Heart left ventricle (tissue), 13 donors: Measurements from ENCODE around the gene TOR1B.

Source experiments
- CTCF ChIP-seq, 12 donors: fragments of 200-600 bp; sonication (generic) in 4 of 12; IDR thresholded peaks; one replicate each; pipeline versions ENCODE4 v1.5.0 to v1.8.0; 2018 to 2022; ENCODE audit warnings: antibody characterized with exemption in 12 of 12, mild to moderate bottlenecking in 5 of 12
- POLR2A ChIP-seq, 2 donors: fragments of 450-650 bp; IDR thresholded peaks; one replicate each; pipeline ENCODE4 v1.6.1; 2017; ENCODE audit warnings: antibody characterized with exemption in 2 of 2, mild to moderate bottlenecking in 2 of 2, moderate library complexity in 2 of 2
- donor health status: ischemic (EF 13 %, LVEDD 7.1; RV severe dilation, severe dysfunction).
- donor health status: DM: no; HTN: yes; CAD: no.
- donor health status: DM: no; HTN: no; CAD: no.
- donor health status: ischemic (EF 25% LVEDD 6.9; RV normal size, moderate dysfunction).
- donor health status: ischemic (EF 25% LVEDD 5.7; RV mildly dilated, moderate dysfunction).
- donor health status: ischemic (EF 35%, LVEDD 5.7; RV mildly dilated, moderate dysfunction).
- donor health status: nonischemic (EF 11% LVEDD 7.7; RV severe dilation, severe dysfunction).
- donor health status: DM: yes; HTN: yes; CAD: no.
- donor health status: PGD.
- donor health status: ischemic (EF 29% LVEDD 5.4; RV normal size, mild dysfunction).
- donor health status: nonischemic (EF 23%, LVEDD 6.1; RV moderate dilation, normal function).

GRCh38 chr9:129794549-129794948 is 8.4 kb upstream of the TOR1B start:
- TF ChIP-seq CTCF (IDR thresholded peaks at IDR 0.05) = no peak
- TF ChIP-seq POLR2A (IDR thresholded peaks at IDR 0.05) = no peak
